HG03103 (cell line): ENCODE results near the gene TNFRSF8.
"Not testable (repeated sequence)": the region's sequence is repeated elsewhere in the genome, so short reads cannot be mapped to it uniquely, and the experiment has no call there.

Experiments used
- ATAC-seq: cut with Tn5 transposase; IDR thresholded peaks from one replicate; pipeline ENCODE4 v1.9.1; 2021; ENCODE audit warnings: low read depth; ENCODE audit not compliant: unreplicated experiment

TNFRSF8 gene

GRCh38 chr1:12082988-12083387 lies 19.9 kb downstream of the TNFRSF8 start:
- no peak for ATAC-seq

DNA sequence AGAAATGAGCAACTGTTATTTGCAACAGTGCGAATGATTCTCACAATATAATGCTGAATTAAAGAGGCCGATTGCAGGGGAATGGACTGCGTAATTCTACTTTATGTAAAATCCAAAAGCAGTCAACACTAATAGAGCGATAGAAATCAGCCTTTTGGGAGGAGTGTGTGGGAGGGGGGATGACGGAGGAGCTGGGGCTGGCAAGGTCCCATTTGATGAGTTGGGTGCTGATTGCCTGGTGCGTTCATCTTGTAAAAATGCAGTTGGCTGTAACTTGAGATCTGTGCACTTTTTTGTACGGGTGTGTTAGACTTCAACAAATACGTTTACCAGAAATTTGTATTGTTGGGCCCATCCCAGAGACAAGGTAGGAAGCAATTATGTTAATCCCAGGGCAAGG lies 20.7 kb downstream of the TNFRSF8 start:
- ATAC-seq: no peak

GRCh38 chr1:12085643-12086260 lies 22.6 kb downstream of the TNFRSF8 start:
- no peak for ATAC-seq

- no peak for ATAC-seq
Observed at GRCh38 chr1:12087797-12088314, 24.8 kb downstream of the TNFRSF8 start.

DNA sequence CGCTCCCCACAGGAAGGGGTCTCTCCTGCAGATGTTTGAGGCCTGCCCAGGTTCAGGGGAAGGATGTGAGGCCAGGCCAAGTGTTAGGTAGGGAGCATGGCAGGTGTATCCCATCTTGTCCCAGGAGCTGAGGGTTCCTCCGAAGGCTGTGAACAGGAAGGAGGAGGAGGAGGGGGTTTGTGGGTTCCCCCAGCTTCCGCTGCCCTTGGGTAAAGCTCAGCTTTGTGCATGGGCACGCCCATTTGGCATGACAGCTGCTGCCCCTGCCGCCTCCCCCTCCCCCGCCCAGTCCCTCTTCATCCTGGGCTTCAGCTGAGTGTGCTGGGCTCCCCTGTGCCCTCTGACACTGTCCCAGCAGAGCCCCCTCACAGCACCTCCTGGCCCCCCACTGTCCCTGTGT lies 25.5 kb downstream of the TNFRSF8 start:
- ATAC-seq: no peak

DNA sequence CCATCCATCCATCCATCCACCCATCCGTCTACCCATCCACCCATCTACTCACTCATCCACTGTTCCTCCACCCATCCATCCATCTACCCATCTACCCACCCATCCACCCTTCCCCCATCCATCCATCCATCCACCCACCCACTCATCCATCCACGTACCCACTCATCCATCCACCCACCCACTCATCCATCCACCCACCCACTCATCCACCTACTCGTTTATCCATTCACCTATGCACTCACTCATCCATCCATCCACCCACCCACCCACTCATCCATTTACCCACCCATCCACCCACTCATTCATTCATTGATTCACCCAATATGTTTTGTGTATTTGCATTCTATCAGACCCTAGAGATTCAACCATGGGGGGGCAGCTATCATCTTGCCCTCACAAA lies 27.2 kb downstream of the TNFRSF8 start:
- no peak for ATAC-seq

DNA sequence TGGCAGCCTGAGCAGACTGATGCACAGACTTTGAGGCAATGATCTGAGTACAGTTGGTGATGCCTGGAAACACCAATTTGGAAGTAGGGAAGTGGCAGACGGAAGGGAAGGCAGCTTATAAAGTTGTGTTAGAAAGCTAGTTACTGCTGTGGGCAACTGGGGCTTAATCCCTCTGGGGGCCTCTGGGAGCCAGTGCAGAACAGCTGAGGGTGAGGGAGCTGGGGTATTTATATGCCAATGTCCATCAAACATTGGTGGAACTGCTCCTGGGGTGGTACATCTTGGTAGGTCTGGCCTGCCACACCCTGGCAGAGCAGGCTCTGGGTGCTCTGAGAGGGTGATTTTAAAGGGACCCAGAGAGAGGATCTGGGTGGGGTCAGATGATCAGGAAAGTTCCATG lies 28.1 kb downstream of the TNFRSF8 start:
- no peak for ATAC-seq

DNA sequence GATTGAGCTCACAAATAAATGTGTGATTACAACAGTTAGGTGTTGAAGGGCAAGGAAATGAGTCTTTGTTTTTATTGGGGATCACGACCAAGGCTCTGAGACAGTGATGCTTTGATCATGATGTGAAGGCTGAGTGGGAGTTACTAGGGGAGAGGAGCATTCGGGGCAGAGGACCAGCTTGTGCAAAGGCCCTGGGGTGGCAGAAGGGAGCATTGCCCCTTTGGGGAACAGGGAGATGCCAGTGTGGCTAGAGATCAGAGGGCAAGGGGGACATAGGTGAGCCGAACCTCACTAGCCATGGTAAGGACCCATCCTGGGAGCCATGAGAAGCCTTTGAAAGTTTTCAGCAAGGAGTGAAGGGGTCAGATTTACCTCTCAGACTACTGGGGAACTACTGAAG lies 31.1 kb downstream of the TNFRSF8 start:
- no peak for ATAC-seq

GRCh38 chr1:12095452-12096263 lies 32.6 kb downstream of the TNFRSF8 start:
- no peak for ATAC-seq

GRCh38 chr1:12096615-12097014 lies 33.5 kb downstream of the TNFRSF8 start:
- no peak for ATAC-seq

GRCh38 chr1:12097321-12097720 lies 34.2 kb downstream of the TNFRSF8 start:
- ATAC-seq: no peak

DNA sequence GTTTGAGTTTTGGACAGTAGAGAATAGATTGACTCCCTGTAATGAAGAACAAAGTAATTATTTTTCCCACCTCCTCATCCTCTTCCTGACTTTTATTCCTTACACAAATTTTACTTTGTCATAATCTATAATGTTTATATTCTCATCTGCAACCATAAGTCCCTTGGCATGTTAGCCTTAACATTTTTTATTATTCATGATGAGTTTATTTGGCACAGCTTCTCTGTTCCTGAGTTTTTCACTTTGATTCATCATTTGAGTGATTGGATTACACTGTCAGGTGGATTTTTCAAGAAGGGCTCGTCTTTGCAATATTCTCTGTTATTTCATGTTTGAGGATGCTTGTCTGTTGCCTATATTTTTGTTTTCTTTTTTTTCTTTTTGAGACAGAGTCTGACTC lies 35.7 kb downstream of the TNFRSF8 start:
- no peak for ATAC-seq

DNA sequence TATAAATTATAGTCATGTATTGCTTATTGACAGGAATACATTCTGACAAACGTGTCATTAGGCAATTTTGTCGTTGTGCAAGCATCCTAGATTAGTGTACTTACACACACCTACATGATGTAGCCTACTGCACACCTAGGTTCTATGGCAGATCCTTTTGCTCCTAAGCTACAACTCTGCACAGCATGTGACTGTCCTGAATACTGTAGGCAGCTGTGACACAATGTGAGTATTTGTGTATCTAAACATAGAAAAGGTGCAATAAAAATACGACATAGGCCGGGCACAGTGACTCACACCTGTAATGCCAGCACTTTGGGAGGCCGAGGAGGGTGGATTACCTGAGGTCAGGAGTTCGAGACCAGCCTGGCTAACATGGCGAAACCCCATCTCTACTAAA lies 36.5 kb downstream of the TNFRSF8 start:
- no peak for ATAC-seq

DNA sequence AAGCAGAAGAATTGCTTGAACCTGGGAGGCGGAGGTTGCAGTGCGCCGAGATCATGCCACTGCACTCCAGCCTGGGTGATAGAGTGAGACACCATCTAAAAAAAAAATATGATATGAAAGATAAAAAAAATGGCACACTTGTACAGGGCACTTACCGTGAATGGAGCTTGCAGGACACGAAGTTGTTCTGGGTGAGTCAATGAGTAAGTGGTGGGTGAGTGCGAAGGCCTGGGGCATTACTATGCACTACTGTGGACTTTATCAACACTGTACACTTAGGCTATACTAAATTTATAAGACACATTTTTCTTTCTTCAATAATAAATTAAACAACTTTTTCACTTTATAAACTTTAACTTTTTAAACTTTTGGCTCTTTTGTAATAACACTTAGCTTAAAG lies 37.0 kb downstream of the TNFRSF8 start:
- no peak for ATAC-seq

- not testable (repeated sequence) for ATAC-seq
Observed at GRCh38 chr1:12101120-12101519, 38.0 kb downstream of the TNFRSF8 start.

DNA sequence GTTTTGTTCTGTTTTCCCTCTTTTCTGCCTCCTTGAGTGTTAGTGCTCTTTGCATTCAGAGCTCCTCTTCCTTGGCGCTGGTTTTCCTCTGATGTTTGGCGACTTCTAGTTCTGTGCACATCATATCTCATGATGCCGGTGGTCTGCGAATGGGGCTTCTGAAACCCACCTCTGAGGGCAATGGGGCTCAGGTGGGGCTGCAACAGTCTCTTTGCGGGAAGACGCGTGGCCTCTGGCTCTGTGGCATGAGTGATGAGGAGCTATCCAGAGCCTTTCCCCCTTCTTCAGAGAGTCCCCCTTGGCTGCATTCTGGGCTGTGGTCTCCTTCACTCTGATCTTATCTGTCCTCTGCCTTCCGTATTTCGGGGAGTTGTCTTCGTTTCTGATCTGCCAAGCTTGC lies 39.0 kb downstream of the TNFRSF8 start:
- ATAC-seq: no peak

DNA sequence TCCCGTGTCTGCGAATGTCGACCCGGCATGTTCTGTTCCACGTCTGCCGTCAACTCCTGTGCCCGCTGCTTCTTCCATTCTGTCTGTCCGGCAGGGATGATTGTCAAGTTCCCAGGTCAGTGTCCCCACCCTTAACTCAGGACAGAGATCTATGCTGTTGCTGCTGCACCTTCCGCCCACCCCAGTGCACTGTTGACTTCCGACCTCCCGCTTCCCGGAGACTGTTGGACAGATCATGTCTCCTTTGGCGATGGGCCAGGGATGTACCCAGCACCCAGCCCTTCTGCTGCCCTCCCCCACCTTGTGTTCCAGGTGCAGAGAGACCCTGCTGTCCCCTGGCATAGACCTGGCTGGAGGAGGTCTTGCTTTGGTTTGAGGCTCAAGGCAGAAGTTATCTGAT lies 41.3 kb downstream of the TNFRSF8 start:
- no peak for ATAC-seq

DNA sequence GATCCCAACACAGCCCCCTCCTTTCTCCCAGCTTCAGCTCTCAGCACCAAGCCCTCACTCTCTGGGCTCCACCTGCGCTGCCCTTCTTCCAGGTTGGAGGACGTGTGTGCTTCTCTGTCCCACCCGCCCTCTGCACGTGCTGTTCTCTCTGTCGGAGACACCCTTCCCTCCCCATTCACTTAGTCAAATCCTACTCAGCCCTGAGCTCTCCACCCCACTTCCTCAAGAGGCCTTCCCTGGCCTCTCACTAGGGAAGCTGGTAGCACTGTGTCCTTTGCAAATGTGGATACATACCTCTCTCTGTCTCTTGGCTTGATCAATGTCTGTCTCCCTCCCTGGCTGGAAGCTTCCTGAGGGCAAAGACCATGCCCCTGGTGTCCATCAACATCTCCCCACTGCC lies 43.0 kb downstream of the TNFRSF8 start:
- ATAC-seq: no peak

DNA sequence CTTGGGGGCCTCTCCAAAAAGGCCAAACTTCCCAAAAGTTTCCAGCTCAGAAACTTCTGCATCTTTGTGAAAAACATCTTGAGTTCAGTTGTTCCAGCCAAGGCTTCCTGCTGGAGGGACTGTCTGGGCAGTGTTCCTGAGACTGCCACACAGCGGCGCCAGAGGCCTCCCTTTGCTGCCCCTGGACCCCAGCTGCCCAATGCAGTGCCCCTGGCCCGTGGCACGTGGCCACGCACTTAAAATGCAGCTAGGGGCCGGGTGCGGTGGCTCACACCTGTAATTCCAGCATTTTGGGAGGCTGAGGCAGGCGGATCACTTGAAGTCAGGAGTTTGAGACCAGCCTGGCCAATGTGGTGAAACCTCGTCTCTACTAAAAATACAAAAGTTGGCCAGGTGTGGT lies 43.8 kb downstream of the TNFRSF8 start:
- ATAC-seq: not testable (repeated sequence)

- no peak for ATAC-seq
Observed at GRCh38 chr1:12107718-12108117, 44.6 kb downstream of the TNFRSF8 start.

DNA sequence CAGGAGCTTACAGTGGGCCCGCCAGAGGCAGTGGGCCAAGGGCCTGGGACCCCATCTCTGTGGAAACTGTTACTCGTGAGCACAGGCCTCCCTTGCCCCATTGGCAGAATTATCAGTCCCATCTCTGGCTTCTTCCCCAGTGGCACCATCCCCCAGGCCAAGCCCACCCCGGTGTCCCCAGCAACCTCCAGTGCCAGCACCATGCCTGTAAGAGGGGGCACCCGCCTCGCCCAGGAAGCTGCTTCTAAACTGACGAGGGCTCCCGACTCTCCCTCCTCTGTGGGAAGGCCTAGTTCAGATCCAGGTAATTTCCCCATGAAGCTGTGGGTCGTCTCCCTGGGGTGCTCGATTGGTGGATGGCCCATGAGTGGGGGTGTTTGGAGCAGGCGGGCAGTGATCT lies 46.8 kb downstream of the TNFRSF8 start:
- no peak for ATAC-seq

GRCh38 chr1:12111741-12112140 lies 48.6 kb downstream of the TNFRSF8 start:
- ATAC-seq: no peak
